Measurements from ENCODE around the gene ZBTB17.
"Not testable (repeated sequence)": the region's sequence is repeated elsewhere in the genome, so short reads cannot be mapped to it uniquely, and the experiment has no call there.

ZBTB17 gene

DNA sequence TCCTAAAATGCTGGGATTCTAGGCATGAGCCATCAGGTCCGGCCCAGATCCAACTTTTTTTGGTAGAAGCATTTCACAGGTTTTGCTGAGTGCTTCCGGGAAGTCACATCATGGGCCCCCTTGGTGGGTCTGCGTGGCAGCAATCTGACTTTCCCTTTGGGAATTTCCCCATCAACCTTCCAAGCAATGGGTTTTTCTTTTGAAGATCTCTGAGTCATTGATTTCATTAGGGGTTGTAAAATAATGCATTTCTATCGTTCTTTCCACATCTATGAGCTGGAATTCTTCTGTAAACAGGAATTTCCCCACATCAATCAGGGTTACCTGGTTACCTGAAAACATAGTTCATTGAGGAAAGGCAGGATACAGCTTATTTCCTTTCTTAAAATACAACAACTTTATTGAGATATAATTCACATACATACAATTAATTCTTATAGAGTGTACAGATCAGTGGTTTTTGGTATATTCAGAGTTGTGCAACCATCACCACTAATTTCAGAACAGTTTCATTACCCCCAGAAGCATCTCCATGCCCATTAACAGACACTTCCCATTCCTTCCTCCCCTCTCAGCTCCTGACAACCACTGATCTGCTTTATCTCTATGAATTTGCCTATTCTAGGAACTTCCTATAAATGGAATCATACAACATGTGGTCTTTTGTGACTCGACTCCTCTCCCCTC is 9.9 kb upstream of the ZBTB17 start:
- DNase-seq = no peak

DNA sequence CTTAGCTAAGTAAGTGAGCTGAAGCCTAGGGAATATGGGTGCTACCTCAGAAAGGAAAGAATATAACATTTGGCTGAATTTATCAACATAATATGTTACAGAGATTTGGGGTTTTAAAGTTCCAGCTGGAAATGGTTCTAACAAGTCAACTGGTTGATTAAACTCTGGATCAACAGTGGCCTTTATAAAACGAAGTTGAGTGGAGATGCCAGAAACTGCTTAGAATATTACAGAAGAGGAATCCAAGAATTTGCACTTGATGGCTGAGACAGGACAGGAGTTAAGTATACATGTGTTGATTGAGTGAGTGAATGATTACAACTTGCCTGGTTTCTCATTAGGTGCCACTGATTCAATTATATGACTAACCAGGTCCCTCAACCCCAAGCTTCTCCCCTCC is 7.4 kb upstream of the ZBTB17 start:
- DNase-seq = no peak

DNA sequence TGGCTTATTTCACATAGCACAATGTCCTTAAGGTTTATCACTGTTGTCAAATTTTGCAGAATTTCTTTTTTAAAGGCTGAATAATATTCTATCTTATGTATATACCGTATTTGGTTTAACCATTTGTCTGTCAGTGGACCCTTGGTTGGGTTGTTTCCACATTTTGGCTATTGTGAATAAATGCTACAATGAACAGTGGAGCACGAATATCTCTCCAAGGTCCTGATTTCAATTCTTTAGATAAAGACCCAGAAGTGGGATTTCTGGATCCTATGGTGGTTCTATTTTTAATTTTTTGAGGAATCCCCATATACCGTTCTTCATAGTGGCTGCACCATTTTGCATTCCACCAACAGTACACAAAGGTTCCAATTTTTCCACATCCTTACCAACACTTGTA is 5.8 kb upstream of the ZBTB17 start:
- no peak for DNase-seq

DNA sequence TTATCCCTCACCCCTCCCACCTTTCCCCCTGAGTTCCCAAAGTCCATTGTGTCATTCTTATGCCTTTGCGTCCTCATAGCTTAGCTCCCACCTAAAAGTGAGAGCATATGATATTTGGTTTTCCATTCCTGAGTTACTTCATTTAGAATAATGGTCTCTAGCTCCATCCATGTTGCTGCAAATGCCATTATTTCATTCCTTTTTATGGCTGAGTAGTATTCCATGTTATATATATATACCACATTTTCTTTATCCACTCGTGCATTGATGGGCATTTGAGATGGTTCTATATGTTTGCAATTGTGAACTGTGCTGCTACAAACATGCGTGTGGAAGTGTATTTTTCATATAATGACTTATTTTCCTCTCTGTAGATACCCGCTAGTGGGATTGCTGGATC is 2.0 kb upstream of the ZBTB17 start:
- DNase-seq = not testable (repeated sequence)

DNA sequence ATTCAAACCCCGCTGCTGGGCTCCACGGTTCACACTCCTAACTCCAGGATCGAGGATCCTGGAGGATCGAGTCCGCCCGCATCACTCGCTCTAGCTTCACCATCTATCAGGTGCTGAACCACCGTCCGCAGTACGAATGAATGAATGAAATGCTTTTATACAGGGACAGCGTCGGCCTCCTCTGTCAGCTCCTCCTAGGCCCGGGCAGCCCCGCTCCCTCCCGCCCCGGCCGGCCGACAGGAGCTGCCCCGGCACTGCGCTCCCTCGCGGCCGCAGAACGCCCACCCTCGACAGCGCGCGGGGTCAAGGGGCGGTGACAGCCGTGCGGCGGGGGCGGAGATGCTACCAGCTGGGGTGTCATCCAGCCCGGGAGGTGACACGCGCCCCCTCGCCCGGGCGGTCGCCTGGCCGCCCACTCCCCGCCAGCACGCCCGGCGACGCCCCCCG is 520 bp downstream of the ZBTB17 start:
- DNase-seq = no peak

DNA sequence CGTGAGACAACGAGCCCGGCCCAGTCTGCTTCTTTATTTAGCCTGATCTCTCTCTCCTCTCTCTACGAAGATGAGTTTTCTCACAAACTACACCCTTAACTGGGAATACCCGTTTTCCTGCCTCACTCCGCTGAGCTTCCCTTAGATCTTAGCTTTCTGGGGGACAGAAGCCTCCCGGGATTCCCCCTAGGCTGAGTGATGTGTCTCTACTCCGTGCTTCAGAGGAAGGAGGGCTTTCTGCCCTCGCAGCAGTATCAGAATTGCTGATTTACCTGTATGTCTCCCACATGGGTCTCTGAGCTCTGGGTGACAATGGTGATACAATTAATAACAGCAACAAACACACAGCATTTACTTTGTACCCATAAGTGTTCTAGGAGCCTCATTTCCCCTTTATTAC is 1.0 kb downstream of the ZBTB17 start:
- no peak for DNase-seq

DNA sequence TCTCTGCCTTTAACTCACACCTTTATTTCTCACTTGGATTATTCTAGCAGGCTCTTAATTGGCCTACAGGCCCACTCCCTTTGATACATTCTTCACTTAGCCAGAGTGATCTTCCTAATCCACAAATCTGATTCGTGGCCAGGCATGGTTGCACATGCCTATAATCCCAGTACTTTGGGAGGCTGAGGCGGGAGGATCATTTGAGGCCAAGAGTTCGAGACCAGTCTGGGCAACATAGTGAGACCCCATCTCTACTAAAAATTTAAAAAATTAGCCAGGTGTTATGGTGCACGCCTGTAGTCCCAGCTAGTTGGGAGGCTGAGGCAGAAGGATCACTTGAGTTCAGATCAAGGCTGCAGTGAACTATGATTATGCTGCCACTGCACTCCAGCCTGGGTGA is 2.1 kb downstream of the ZBTB17 start:
- DNase-seq = no peak

DNA sequence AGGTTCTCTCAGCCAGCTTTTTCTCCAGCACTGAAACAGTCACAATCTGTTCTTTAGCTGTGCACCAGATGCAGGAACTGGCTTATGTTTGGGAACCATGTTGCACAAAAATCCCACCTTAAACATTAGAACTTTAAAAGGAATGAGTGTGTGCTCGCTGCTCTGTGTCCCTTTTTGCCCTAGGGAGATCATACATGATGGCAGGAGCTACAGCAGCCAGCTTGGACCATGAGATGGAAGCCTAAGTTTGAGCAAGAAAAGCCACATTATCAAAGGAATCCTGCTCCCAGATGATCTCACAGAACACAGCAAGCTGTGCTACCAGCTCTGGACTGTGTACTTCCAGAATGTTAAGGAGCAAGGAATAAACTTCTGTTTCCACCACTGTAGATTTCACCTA is 3.5 kb downstream of the ZBTB17 start:
- no peak for DNase-seq

DNA sequence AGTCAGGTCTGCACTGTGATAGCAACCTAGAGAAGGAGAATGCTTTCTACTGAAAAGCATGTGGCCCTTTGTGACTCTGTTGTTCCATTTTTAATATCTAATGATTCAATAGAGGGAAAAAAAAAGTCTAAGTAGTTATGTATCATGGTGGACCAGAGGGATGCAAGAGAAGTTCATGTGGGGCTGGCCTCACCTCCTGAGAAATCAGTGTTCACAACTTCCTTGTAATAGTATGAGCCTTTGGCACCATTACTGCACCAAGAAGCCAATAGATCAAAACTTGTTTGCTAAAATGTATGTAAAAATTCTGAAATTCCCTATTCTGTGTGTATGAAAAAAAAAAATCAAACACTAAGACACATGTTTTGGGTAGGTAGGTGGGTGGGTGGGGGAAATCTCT is 5.0 kb downstream of the ZBTB17 start:
- no peak for DNase-seq

DNA sequence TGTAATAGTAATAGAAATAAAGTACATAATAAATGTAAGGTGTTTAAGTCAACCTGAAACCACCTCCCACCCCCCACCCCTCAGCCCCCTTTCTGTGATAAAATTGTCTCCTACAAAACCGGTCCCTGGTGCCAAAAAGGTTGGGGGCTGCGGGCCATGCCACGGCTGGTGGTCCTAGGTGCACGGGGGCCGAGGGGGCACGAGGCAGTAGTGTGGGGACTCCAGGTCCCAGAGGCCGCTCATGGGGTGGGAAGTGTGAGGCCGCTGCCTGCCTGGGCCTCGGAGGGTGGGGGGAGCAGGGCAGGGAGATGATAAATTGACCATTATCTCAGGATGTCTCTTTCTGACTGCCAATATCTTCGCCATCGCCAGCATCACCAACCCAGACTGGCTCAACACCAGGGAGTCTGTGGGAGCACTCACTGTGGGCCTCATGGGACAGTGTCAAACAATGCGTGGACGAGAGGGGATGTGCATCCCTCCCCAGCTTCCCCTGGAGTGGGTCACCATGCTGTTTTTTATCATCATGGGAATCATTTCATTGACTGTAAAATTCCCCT is 6.5 kb downstream of the ZBTB17 start:
- DNase-seq = no peak

DNA sequence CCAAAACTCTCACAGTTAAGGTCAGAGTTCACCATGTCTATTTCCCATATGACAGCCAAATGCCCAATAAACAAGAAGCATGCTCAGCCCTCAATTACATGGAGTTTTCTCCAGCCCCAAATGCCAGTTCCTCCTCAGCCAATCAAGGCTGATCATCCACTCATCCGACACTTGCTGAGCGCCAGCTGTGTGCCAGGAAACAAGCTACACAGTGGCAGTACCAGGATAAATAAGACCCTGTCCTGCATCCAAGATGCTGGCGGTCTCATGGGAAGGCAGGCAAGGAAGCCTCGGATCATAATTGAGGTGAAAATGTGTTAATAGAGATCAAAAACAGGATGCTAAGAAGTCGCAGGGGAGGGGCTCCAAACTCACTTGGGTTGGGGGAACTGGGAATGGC is 7.7 kb downstream of the ZBTB17 start:
- DNase-seq = no peak

DNA sequence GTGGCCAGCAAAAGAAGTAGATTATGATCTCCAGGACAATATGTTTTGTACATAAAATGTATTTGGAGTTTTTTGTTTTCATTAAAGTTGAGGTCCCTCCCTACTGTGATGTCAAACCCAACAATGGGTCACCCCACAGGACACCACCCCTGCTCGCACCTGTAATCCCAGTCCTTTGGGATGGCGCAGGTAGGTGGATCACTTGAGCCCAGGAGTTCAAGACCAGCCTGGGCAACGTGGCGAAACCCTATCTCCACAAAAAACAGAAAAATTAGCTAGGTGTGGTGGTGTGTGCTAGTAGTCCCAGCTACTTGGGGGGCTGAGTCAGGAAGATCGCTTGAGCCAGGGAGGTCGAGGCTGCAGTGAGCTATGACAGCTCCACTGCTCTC is 9.0 kb downstream of the ZBTB17 start:
- no peak for DNase-seq

DNA sequence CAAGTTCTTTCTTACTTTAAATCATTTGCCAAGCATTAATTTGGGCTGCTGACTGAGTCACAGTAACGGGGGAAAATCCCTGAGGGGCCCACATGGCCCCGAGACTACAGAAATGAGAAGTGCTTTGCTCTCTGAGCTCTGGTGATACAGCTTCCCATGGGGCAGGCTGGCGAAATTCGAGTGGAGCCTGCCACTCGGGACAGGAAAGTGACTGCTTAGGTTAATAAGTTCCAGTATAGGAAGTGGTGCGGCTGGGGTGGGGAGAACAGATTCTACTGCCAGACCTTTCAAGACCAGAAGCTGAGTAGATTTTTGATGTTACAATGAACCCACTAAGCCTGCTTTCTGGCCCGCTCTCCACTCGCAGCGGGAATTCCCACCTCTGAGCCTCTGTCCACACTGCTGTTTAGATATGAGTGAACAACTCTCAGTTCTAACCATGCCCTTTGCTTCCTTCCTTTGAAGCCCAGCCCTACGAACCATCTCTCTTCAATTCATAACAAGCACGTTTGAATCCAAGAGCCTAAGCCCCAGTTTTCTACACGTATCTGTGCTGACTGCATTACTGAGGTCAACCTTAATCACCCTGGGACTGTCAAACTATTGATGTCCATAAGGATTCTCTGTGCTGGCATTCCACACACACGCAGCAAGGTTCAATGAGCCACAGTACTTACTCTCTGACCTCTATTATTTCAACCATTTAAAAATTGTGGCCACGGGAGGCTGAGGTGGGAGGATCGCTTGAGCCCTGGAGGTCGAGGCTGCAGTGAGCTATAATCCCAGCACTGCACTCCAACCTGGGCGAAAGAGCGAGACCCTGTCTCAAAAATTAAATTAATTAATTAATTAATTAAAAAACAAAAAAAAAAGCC is 9.6 kb downstream of the ZBTB17 start:
- DNase-seq = no peak

DNA sequence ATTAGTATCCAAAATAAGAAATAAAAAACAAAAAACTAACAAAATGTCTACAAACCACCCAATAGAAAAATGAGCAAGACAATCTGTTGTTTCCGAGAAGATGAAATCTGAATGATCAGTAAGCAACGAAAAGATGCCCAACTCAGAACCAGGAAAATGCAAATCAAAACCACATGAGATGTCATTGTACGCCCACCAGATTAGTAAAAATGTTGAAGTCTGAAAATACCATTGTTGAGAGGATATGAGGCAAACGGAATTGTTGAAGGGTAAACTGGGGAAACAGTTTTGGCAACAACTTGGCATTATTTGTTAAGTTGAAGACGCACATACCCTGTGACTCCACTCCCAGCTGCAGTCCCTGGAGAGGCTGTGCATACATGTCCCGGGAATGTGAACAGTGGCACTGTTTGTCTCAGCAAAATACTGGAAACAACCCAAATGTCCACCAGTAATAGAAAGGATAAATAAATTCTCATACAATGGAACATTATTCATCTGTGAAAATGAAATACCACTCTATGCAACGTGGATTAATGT is 10.6 kb downstream of the ZBTB17 start:
- DNase-seq = no peak

DNA sequence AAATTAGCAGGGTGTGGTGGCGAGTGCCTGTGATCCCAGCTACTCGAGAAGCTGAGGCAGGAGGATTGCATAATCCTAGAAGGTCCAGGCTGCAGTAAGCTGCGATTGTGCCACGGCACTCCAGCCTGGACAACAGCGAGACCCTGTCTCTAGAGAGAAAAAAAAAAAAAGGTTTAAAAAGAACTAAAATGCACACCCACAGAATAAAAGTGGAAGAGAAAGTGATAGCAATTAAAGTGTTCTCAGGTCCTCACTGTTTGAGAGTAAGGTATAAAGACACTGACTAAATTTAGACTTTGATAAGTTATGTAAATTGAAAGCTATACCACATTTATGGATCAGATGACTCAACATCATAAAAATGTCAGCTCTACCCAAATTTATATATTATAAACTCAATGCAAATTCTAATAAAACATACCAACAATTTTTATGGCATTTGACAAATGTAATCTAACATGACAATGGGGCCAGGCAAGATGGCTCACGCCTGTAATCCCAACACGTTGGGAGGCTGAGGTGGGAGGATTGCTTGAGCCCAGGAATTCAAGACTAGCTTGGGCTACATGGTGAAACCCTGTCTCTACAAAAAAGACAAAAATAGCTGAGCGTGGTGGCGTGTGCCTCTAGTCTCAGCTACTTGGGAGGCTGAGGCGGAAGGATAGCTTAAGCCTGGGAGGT is 11.8 kb downstream of the ZBTB17 start:
- DNase-seq = no peak

DNA sequence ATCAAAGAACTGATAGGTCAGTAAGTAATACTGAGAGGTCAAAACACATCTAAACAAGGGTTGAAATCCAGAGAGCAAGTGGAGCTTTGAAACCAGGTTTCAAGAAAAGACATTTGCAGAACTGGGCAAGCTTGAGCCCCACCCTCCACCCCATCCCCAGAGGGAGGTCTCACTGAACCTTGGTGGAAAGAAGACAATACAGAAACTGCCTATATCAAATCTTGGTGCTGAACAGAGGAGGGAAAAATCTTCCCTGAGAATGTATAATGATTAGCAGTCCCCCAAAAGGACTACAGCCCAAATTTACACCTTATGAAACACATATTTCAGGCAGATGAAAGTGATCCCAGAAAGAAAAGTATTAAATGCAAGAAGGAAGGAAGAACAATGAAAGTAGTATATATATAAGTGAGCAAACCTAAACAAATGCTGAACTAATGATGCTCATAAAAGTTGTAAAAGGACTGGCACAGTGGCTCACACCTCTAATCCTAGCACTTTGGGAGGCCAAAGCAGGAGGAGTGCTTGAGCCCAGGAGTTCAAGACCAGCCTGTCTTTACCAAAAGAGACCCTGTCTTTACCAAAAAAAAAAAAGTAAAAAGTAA is 12.4 kb downstream of the ZBTB17 start:
- DNase-seq = no peak

DNA sequence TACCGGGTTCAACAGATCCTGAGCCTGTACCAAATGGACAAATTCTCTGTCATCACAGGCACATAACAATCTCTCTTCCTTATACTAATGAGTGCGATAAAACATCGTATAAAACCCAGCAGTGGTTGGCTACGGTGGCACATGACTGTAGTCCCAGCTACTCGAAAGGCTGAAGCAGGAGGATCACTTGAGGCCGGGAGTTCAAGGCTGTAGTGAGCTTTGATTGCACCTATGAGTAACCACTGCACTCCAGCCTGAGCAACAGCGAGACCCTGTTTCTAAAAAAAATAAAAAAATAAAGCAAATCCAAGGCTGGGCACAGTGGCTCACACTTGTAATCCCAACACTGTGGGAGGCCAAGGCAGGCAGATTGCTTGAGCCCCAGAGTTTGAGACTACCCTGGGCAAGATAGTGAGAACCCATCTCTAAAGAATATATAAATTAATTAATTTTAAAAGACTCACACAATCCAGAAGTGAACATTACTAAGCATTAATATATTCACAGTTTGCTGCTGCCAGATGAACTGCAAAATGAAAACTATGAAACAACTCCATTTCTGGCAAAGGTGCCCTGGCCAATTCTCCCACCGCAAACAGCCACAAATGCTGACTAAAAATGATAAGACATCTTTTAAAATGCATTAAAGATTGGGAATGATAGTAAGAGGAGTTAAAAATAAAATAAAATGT is 13.1 kb downstream of the ZBTB17 start:
- DNase-seq = no peak

DNA sequence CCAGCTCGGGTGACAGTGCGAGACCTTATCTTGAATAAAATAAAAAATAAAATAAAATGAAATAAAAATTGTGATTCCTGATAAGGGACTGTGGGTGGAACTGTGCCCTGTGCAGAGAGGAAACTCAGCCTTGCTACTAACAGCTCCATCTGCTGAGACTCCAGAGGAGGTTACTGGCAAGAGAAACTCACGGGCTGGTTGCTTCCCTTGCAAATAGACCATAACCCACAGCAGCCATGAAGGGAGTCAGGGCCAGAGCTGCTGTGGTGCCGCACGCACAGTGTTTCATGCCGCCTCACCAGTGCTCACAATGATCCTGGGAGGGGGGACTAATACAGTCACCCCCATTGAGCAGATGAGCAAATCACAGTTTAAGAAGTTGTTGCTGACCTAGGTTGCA is 13.7 kb downstream of the ZBTB17 start:
- DNase-seq = no peak

DNA sequence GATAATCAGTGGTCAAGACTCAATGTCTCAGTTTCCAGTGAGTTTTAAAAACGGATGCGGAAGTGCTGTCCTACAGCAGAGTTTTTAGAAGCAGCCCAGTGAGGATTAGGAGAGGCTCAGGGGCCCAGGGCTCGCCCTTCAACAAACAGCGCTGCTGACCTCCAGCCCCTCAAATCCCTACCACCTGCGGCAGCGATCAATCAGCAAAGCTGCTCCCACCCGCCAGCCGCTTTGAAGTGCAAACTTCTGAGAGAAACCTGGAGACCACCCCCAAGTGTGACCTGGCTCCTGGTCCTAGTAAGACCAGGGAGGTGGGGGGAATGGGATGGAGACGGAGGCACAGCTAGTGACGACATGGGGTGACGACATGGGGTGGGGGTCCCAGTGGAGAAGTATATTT is 14.4 kb downstream of the ZBTB17 start:
- no peak for DNase-seq

DNA sequence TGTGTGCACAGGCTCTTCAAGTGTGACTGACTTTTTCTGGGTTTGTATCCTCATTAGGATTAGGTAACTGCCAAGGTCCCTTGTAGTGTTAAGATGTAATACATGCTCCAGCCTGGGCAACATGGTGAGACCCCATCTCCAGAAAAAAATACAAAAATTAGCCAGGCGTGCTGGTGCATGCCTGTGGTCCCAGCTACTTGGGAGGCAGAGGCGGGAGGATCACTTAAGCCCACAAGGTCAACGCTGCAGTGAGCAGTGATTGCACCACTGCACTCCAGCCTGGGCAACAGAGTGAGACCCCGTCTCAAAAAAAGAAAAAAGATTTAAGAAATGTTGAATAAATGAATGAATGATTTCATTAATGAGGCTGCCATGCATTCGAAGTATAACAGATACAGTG is 15.1 kb downstream of the ZBTB17 start:
- no peak for DNase-seq

DNA sequence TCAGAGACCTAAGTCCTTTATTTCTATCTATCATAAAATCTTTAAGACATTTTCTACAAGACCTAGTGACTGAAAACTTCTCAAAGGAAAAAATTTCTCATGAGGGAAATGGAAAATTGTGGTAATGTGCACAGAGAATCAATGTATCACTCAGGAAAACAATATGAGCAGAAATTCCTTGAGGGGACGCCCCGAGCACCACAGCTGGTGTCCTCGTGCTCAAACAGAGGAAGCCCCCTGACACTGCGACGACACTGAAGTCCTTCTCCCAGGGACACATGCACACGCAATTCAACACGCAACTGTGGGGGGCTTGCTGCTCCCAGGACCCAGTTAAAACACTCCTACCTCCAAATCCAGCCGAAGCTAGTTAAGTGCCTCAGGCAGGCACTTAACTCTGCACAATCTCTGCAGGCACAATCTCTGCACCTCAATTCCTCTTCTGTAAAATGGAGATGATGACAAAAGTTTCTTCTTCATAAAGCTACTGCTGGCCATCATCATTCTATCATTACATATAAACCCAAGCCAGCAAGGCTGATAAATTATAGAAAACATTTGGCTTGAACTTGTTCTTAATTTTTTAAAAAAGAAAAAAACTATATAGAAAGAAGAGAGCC is 16.0 kb downstream of the ZBTB17 start:
- no peak for DNase-seq

DNA sequence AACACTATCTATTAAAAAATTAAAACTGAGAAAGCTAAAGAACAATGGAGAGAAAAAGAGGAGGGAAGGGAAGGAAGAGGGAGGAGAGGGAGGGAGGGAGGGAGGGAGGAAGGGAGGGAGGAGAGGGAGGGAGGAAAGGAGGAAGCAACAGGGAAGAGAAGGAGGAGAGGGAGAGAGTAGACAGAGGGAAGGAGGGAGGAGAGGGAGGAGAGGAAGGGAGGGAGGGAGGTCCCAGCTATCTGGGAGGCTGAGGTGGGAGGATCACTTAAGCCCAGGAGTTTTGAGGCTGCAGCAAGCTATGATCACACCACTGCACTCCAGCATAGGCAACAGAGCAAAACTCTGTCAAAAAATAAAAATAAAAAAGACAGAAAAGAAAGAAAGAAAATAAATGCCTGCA is 16.5 kb downstream of the ZBTB17 start:
- no peak for DNase-seq
